Measurements from ENCODE around the gene HOXA7.

The HOXA7 gene

GRCh38 chr7:27148031-27148755 lies 8.3 kb downstream of the HOXA7 start:
- H2AFZ ChIP-seq (ENCODE audit: low read length), result no peak overlapping the region
- no peaks in the 10 kb centered on the region for H3K36me3 ChIP-seq (replicated peaks; ENCODE audit: insufficient read depth, low read length)
- H3K9me3 ChIP-seq (replicated peaks; ENCODE audit: insufficient read depth, low read length), result no peaks in the 10 kb centered on the region
- H4K20me1 ChIP-seq (ENCODE audit: insufficient read depth, low read length), result no peaks in the 10 kb centered on the region
- H3K27me3 ChIP-seq (replicated peaks; ENCODE audit: insufficient read depth, low read length), result peaks cover 57% of the 10 kb centered on the region
- no peaks in the 10 kb centered on the region for H3K9me2 ChIP-seq (replicated peaks; ENCODE audit: insufficient read depth, low read length)
- H3K27ac ChIP-seq (ENCODE audit: low read length), result no peak overlapping the region
- H3F3A ChIP-seq (ENCODE audit: insufficient read depth, low read length), result no peaks in the 10 kb centered on the region
- no peak overlapping the region for H3K9ac ChIP-seq (ENCODE audit: low read length)
- H3K4me1 ChIP-seq (ENCODE audit: low read length), result peaks cover 7% of the 10 kb centered on the region; the same call in 1 of the 2 replicates
- no peak overlapping the region for H3K4me2 ChIP-seq (ENCODE audit: low read depth, low read length)
- no peaks in the 10 kb centered on the region for H3K79me2 ChIP-seq (ENCODE audit: low read length)
- TF ChIP-seq, protein P1, sequence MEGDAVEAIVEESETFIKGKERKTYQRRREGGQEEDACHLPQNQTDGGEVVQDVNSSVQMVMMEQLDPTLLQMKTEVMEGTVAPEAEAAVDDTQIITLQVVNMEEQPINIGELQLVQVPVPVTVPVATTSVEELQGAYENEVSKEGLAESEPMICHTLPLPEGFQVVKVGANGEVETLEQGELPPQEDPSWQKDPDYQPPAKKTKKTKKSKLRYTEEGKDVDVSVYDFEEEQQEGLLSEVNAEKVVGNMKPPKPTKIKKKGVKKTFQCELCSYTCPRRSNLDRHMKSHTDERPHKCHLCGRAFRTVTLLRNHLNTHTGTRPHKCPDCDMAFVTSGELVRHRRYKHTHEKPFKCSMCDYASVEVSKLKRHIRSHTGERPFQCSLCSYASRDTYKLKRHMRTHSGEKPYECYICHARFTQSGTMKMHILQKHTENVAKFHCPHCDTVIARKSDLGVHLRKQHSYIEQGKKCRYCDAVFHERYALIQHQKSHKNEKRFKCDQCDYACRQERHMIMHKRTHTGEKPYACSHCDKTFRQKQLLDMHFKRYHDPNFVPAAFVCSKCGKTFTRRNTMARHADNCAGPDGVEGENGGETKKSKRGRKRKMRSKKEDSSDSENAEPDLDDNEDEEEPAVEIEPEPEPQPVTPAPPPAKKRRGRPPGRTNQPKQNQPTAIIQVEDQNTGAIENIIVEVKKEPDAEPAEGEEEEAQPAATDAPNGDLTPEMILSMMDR (IDR thresholded peaks at IDR 0.05; ENCODE audit: low read length), result no peak
- TF ChIP-seq EZH2 (optimal IDR thresholded peaks at IDR 0.05; ENCODE audit: low read depth, low read length) (no peak), EZH2phosphoT487 (IDR thresholded peaks at IDR 0.05; ENCODE audit: low read length) (no peak)
- no peak for DNase-seq
- no peak overlapping the region for H3K4me3 ChIP-seq (ENCODE audit: low read length)

- Histone ChIP-seq H3K9ac (ENCODE audit: low read length) (no peak within 1 kb of the TSS), H3F3A (ENCODE audit: insufficient read depth, low read length) (no peaks in the 10 kb centered on the region), H3K79me2 (ENCODE audit: low read length) (no peaks in the 10 kb centered on the region), H4K20me1 (ENCODE audit: insufficient read depth, low read length) (no peaks in the 10 kb centered on the region), H3K36me3 (replicated peaks; ENCODE audit: insufficient read depth, low read length) (no peaks in the 10 kb centered on the region), H3K4me3 (ENCODE audit: low read length) (no peak within 1 kb of the TSS), H3K9me2 (replicated peaks; ENCODE audit: insufficient read depth, low read length) (no peaks in the 10 kb centered on the region), H3K27ac (ENCODE audit: low read length) (no peak within 1 kb of the TSS), H3K27me3 (replicated peaks; ENCODE audit: insufficient read depth, low read length) (peaks cover 49% of the 10 kb centered on the region), H3K9me3 (replicated peaks; ENCODE audit: insufficient read depth, low read length) (no peaks in the 10 kb centered on the region), H3K4me1 (ENCODE audit: low read length) (peaks cover 7% of the 10 kb centered on the region; the same call in 1 of the 2 replicates), H3K4me2 (ENCODE audit: low read depth, low read length) (no peak within 1 kb of the TSS), H2AFZ (ENCODE audit: low read length) (no peak within 1 kb of the TSS)
- DNase-seq, result no peak
- TF ChIP-seq EZH2phosphoT487 (IDR thresholded peaks at IDR 0.05; ENCODE audit: low read length), result no peak
- TF ChIP-seq, protein P1 (IDR thresholded peaks at IDR 0.05; ENCODE audit: low read length), result no peak
- TF ChIP-seq EZH2 (optimal IDR thresholded peaks at IDR 0.05; ENCODE audit: low read depth, low read length), result no peak
Observed at GRCh38 chr7:27147199-27148030, 9.1 kb downstream of the HOXA7 start, which contains the start of gene HOXA6. Gene HOXA6 (minus strand): TSS chr7:27147774. CDS start chr7:27147749, 25 bp downstream.

- Histone ChIP-seq H3K27me3 (replicated peaks; ENCODE audit: insufficient read depth, low read length) (peaks cover 41% of the 10 kb centered on the region), H3K4me1 (ENCODE audit: low read length) (peaks cover 6% of the 10 kb centered on the region; the same call in 1 of the 2 replicates), H3K79me2 (ENCODE audit: low read length) (no peaks in the 10 kb centered on the region), H4K20me1 (ENCODE audit: insufficient read depth, low read length) (no peaks in the 10 kb centered on the region), H3K27ac (ENCODE audit: low read length) (no peak overlapping the region), H3K4me3 (ENCODE audit: low read length) (no peak overlapping the region), H3K9ac (ENCODE audit: low read length) (no peak overlapping the region), H3K36me3 (replicated peaks; ENCODE audit: insufficient read depth, low read length) (no peaks in the 10 kb centered on the region), H2AFZ (ENCODE audit: low read length) (no peak overlapping the region), H3F3A (ENCODE audit: insufficient read depth, low read length) (no peaks in the 10 kb centered on the region), H3K4me2 (ENCODE audit: low read depth, low read length) (no peak overlapping the region), H3K9me2 (replicated peaks; ENCODE audit: insufficient read depth, low read length) (no peaks in the 10 kb centered on the region), H3K9me3 (replicated peaks; ENCODE audit: insufficient read depth, low read length) (no peaks in the 10 kb centered on the region)
- DNase-seq, result no peak
- TF ChIP-seq EZH2 (optimal IDR thresholded peaks at IDR 0.05; ENCODE audit: low read depth, low read length), result no peak
- no peak for TF ChIP-seq EZH2phosphoT487 (IDR thresholded peaks at IDR 0.05; ENCODE audit: low read length)
- TF ChIP-seq, protein P1 (IDR thresholded peaks at IDR 0.05; ENCODE audit: low read length), result no peak
Observed at GRCh38 chr7:27146491-27147198, 9.8 kb downstream of the HOXA7 start.
